SJSA1 (cell line): ENCODE results near the gene LRRC1. TPM values are rescaled to one million over a fixed set of nuclear protein-coding genes. Genes with fewer than 3 reads are reported as not detected.
"Not testable (repeated sequence)": the region's sequence is repeated elsewhere in the genome, so short reads cannot be mapped to it uniquely, and the experiment has no call there.

Experiments used
- DNase-seq, 2 experiments: peaks; one replicate each; pipeline ENCODE4 v3.0.0-alpha.2; 2015 to 2020; ENCODE audit warnings: low spot score in 2 of 2, low read depth in 1 of 2
- H3K27ac ChIP-seq: fragments of 250-450 bp; sonication (Bioruptor Pico); 2 replicates; pipeline ENCODE4 v1.5.1; 2020; ENCODE audit warnings: mild to moderate bottlenecking, moderate library complexity
- H3K27me3 ChIP-seq: fragments of 250-450 bp; sonication (Bioruptor Pico); replicated peaks from 2 replicates; pipeline ENCODE4 v1.5.1; 2020; ENCODE audit warnings: mild to moderate bottlenecking, moderate library complexity
- H3K36me3 ChIP-seq: fragments of 250-450 bp; sonication (Bioruptor Pico); 2 replicates; pipeline ENCODE4 v1.5.1; 2020; ENCODE audit warnings: mild to moderate bottlenecking
- H3K4me1 ChIP-seq: fragments of 250-450 bp; sonication (Bioruptor Pico); replicated peaks from 2 replicates; pipeline ENCODE4 v1.6.1; 2021; ENCODE audit warnings: mild to moderate bottlenecking
- H3K4me3 ChIP-seq: fragments of 250-450 bp; sonication (Bioruptor Pico); 2 replicates; pipeline ENCODE4 v1.5.1; 2020; ENCODE audit warnings: mild to moderate bottlenecking
- H3K9me3 ChIP-seq: fragments of 250-450 bp; sonication (Bioruptor Pico); replicated peaks from 2 replicates; pipeline ENCODE4 v1.5.1; 2020; ENCODE audit warnings: mild to moderate bottlenecking
- total RNA-seq: library from RNA; depleted of rRNA; stranded (reverse); fragments of >200 nt; shearing (Covaris generic); gene quantifications from 2 replicates; pipeline ENCODE4 v1.2.3, GENCODE V29; 2014

Gene LRRC1
- total RNA-seq, 1 experiment from 2014 or later: 16.4 TPM

DNA sequence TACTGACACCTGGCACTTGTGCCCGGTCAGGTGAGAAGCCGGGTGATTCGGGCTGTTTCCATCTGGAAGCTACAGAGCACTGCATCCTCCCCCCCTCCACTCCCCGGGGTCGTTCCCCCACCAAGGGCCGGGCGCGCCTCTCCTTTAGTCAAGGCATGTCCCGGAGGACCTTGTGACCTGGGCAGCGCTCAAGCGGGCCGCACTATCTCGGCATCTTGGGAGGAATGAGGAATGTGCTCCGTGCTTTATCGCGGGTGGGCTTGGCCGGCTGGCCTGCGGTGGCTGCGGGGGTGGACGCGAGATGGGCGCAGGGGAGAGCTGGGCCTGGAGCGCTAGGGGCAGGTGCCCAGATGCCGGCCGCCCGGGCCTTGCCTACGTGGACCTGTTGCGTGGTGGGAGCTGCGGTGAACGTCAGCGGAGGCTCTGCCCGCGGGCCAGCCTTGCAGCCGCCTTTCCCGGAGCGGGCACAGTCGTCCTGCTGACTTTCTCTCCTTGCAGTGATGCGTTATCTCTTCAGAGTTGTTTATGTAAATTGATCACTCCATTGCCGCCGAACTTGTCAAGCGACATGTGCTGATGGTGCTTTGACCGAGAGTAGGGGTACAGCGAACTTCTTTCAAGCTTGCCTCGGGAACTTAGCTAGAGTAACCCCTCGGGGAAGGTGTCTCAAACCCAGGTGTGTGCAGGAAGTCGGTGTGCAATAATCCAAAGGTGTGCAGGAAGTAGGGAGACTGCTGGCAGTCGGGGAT, 1.1 kb downstream of the LRRC1 start:
- Histone ChIP-seq H3K4me3 (peak overlapping the region; percentile 90), H3K36me3 (peaks cover 4% of the 10 kb centered on the region), H3K27me3 (no peaks in the 10 kb centered on the region), H3K4me1 (peaks cover 30% of the 10 kb centered on the region), H3K27ac (no peak overlapping the region), H3K9me3 (0 out of 2 replicates have a peak, but pooled peaks cover 3% of the 10 kb centered on the region)
- peak; percentile 36 to 47 for DNase-seq

DNA sequence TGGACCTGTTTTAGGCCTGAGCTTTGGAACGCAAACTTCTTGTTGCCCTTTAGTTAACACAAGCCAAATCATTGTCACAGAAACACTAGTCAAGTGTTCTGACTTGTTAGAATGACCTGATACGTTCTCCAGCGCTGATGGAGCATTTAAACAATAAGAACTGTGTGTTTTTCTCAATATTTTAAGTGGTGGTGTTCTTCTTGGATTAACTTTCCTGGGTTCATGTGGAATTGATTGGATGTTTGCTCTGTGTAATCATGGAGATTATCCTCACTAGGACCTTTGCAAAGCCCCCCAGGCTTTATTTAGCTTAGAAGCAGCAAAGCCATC, 1.6 kb downstream of the LRRC1 start:
- no peak for DNase-seq
- peaks cover 28% of the 10 kb centered on the region for H3K4me1 ChIP-seq

DNA sequence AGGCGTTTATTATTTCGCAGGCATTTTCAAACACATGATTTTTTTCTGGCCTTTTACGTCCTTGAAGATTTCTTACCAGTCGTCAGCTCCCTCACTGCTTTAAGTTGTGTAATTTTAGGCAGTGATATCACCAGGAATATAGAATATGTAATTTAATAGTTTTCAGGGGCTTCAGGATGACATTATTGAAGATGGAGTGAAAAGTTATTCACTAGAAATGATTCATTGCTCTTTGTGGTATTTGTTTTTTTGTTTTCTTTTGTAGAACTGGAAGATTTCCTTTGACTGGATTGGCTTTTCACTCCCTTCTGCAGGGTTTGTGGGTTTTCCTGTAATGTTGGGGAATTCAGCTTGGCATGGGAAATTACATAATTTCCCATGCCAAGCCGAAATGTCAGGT, 2.0 kb downstream of the LRRC1 start:
- Histone ChIP-seq H3K4me3 (no peak overlapping the region), H3K36me3 (peaks cover 4% of the 10 kb centered on the region), H3K9me3 (0 out of 2 replicates have a peak, but pooled peaks cover 3% of the 10 kb centered on the region), H3K4me1 (peaks cover 28% of the 10 kb centered on the region), H3K27ac (no peak overlapping the region), H3K27me3 (no peaks in the 10 kb centered on the region)
- peak in 1 of 2 experiments; percentile 11 for DNase-seq

More for the DNA sequence above, 1.6 kb downstream of the LRRC1 start:
- Histone ChIP-seq H3K9me3 (0 out of 2 replicates have a peak, but pooled peaks cover 3% of the 10 kb centered on the region), H3K27ac (no peak overlapping the region), H3K4me3 (peak overlapping the region; percentile 90), H3K27me3 (no peaks in the 10 kb centered on the region), H3K36me3 (peaks cover 4% of the 10 kb centered on the region)

DNA sequence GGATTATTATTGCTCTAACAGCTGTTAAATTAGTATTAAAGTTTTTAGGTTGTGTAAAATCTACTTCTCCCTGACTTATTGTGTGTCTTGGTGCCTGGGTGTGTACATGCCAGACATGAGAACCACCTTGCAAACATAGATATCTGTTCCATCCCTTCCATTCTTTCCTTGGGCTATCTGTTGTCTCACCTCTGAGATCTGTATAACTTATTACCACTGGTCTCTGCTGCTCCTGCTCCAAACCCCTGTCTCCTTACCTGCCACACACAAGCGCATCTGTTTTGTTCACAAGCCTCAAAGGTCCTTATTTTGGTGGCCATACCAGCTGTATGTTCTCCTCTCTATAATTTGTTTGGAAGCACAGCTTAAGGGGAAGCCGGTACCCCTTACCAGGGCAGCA, 2.5 kb downstream of the LRRC1 start:
- peaks cover 4% of the 10 kb centered on the region for H3K36me3 ChIP-seq
- peaks cover 33% of the 10 kb centered on the region for H3K4me1 ChIP-seq
- H3K4me3 ChIP-seq: no peak overlapping the region
- 0 out of 2 replicates have a peak, but pooled peaks cover 3% of the 10 kb centered on the region for H3K9me3 ChIP-seq
- DNase-seq: no peak
- no peak overlapping the region for H3K27ac ChIP-seq
- H3K27me3 ChIP-seq: no peaks in the 10 kb centered on the region

DNA sequence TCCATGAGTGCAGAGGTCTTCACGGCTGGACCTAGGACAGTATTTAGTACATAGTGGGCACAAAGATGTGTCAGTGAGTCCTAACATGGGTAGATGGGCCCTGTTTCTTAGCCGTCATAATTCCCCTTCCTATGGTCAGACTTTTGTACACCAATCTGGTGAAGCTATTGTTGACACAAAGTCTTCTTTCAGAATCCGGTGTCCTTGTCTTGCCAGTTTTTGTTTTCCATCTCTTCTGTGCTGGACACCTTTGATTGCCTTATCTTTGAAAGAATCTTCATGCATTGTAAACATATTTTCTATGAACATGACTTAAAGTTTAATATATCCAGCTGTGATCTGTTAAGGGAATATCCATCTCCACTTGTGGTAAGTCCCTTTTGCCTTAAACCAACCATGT, 4.5 kb downstream of the LRRC1 start:
- no peak for DNase-seq
- H3K27me3 ChIP-seq: no peaks in the 10 kb centered on the region
- H3K9me3 ChIP-seq: 0 out of 2 replicates have a peak, but pooled peaks cover 3% of the 10 kb centered on the region
- peaks cover 41% of the 10 kb centered on the region for H3K4me1 ChIP-seq
- H3K27ac ChIP-seq: no peak overlapping the region
- H3K4me3 ChIP-seq: no peak overlapping the region
- H3K36me3 ChIP-seq: peaks cover 4% of the 10 kb centered on the region

DNA sequence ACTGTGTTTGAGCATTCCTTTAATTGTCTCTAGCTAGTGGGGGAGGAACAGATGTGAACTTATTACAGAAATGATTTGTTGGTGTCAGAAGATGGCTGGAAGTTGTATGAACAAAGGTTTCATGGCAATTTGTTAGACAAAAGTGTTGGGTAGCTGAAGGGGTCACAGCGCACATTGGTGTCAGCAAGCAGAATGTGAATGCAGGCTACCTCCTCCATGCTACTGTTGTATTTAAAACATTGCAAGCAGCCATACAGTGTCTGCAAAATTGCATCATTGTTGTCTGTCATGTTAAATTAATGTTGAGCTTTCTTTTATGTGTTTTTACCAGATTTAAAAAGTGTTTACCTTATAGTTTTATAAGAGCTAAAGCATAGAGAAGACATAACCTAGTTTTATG, 6.2 kb downstream of the LRRC1 start:
- no peaks in the 10 kb centered on the region; the same call in 1 of the 2 replicates for H3K36me3 ChIP-seq
- peaks cover 37% of the 10 kb centered on the region for H3K4me1 ChIP-seq
- H3K9me3 ChIP-seq: no peaks in the 10 kb centered on the region
- no peak overlapping the region for H3K27ac ChIP-seq
- DNase-seq: no peak
- H3K27me3 ChIP-seq: no peaks in the 10 kb centered on the region
- no peak overlapping the region for H3K4me3 ChIP-seq

DNA sequence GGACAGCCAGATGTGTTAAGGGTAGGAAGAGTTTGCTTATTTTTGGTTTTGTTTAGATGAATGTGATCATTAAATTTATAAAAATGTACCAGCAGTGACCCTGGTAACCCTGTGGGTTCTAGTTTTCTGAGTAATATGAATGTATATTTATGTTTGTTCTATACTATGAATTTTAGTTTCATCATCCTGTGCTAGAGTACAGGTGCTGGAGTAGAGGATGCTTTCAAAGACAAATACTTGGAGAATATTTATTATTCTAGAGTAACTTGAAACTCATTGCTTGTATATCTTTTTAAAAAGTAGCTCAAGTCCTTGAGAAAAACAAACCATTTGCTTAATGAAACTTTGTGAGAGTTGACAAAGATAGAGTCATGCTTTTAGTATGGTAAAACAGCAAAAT, 7.8 kb downstream of the LRRC1 start:
- Histone ChIP-seq H3K4me3 (no peak overlapping the region), H3K9me3 (no peaks in the 10 kb centered on the region), H3K27me3 (no peaks in the 10 kb centered on the region), H3K27ac (peak overlapping the region; percentile 47), H3K36me3 (no peaks in the 10 kb centered on the region; the same call in 1 of the 2 replicates), H3K4me1 (peaks cover 22% of the 10 kb centered on the region)
- no peak for DNase-seq

DNA sequence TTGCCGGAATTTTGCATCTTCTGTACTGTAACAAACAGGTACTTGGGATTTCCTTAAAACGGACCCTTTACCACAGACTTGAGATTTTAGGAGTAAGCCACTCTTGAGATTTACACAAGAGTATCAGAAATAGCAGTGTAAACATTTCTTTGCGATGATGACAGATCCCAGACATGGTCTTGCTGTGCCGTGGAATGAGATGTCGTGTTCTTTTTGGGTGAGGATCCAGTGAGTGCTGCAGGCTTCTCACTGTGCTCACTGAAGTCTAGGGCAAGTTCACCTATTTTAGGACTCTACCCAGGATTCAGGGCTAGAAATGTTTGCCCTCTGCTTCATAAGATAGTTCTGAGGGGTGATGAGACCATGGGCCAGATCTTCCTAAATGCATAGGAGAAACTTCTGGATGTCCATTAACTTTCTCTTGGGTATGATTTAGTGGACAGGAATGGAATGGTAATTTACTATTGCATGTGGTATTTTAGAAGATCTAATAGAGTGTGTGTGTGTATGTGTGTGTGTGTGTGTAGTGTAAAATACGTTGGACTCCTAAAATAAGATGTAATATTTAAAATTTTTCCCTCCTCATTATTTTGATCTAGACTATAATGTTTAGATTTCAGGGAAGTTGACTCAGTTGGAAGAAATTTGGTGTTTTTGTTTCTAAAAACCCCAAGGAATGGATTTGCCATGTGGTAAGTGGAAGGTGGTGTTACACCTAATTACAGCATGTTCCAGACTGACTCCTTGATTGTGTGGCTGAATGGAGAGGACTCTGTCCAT, 8.5 kb downstream of the LRRC1 start:
- Histone ChIP-seq H3K36me3 (no peaks in the 10 kb centered on the region; the same call in 1 of the 2 replicates), H3K4me1 (peaks cover 22% of the 10 kb centered on the region), H3K9me3 (no peaks in the 10 kb centered on the region), H3K4me3 (no peak overlapping the region), H3K27ac (peak overlapping the region; percentile 47), H3K27me3 (no peaks in the 10 kb centered on the region)
- DNase-seq: peak in 1 of 2 experiments; percentile 63

DNA sequence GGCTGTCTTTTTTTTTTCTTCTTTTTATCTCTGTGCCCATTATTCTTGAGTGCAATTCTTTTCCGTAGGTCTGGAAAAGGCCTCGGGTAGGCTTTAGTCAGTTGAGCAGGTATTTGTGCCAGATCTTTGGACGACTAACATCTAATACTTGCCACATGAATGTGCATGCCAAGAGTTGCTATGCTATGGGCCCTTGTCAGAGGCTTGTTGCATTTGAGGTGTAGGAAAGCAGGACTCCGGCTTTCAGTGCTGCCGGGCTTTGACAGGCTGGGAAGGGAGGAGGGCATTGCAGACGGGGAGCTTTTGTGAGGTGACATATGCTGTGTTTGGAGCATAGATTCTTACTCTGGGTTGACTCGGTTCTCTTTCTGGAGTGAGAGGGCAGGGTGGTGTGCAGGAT, 10.2 kb downstream of the LRRC1 start:
- H3K27me3 ChIP-seq: no peaks in the 10 kb centered on the region
- DNase-seq: no peak
- H3K4me1 ChIP-seq: peaks cover 22% of the 10 kb centered on the region
- H3K27ac ChIP-seq: no peak overlapping the region
- H3K36me3 ChIP-seq: no peaks in the 10 kb centered on the region
- no peaks in the 10 kb centered on the region for H3K9me3 ChIP-seq
- H3K4me3 ChIP-seq: no peak overlapping the region

DNA sequence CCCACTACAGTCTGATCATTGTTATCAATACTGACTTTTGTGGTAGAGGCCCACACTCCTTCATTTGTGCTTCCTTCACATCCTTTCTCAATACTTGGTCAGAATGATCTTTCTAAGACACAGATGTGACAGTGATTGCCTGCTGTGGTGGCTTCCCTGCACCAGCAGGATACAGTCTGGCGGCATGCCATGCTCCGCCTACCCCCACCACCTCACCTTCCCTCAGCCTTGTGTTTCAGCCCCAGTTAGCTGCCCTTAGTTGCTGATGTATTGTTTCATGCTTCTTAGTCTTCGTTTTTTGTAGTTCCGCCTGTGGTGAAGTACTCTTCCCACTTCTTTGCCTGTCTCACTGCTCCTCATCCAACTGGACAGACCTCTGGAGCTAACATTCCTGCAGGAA, 10.9 kb downstream of the LRRC1 start:
- peaks cover 22% of the 10 kb centered on the region for H3K4me1 ChIP-seq
- no peak overlapping the region for H3K27ac ChIP-seq
- H3K27me3 ChIP-seq: no peaks in the 10 kb centered on the region
- no peak for DNase-seq
- no peaks in the 10 kb centered on the region for H3K9me3 ChIP-seq
- no peak overlapping the region for H3K4me3 ChIP-seq
- no peaks in the 10 kb centered on the region for H3K36me3 ChIP-seq

DNA sequence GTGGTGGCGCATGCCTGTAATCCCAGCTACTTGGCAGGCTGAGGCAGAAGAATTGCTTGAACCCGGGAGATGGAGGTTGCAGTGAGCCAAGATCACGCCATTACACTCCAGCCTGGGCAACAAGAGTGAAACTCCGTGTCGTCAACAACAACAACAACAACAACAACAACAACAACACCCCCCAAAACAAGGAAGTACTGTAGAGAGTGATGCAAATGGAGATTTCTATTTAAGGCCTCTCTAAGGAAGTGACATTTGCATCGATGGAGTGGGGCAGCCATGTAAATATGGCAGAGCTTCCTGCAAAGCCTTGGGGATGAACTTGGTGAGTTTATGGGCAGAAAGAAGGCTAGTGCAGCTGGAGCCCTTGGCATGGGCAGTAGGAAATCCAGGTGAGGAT, 12.8 kb downstream of the LRRC1 start:
- H3K36me3 ChIP-seq, H3K27ac ChIP-seq, DNase-seq, H3K27me3 ChIP-seq, H3K9me3 ChIP-seq, H3K4me3 ChIP-seq: not testable (repeated sequence)
- peaks cover 14% of the 10 kb centered on the region for H3K4me1 ChIP-seq

DNA sequence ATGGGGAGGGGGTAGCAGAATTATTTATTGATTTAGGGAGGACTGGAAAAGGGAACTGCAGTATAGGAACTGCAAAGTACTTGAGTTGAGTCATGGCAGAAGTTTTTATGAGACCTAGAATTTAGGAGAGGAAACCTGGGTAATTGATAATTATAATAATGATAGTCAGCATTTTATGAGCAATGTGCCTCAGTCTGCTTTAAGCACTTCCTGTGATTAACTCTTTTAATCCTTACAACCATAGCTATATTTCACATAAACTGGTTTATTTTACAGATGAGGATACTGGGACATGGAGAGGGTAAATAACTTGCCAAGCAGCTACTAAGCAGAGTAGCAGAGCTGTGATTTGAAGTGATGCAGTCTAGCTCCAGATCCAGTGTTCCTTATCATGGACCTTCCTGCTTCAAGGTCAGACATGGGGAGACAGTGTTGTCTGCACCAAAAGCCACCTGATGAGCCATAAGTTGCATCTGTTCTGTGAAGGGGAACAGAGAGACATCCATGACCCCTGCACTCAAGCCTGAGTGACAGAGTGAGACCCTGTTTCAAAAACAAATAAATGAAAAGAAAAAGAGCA, 13.6 kb downstream of the LRRC1 start:
- peaks cover 6% of the 10 kb centered on the region for H3K4me1 ChIP-seq
- H3K9me3 ChIP-seq: no peaks in the 10 kb centered on the region
- no peaks in the 10 kb centered on the region for H3K27me3 ChIP-seq
- no peak overlapping the region for H3K4me3 ChIP-seq
- H3K36me3 ChIP-seq: no peaks in the 10 kb centered on the region
- no peak overlapping the region for H3K27ac ChIP-seq
- DNase-seq: no peak

DNA sequence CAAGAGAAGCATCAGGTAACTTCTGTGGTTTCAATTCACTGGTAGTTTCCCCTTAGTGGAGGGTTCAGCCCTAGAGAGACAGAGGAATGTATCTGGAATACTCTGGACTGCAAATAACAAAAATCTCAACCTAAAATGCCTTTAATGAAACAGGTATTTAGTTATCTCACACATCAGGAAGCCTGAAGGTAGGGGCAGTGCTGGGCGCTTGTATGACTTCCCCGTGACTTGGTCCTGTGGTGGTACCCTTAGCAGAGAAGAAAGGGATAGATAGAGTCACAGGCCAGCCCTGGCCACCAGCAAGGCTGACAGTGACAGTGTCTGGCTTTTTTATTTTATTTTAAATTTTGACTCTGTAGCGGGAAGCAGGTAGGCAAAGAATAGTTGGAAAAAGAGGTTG, 14.9 kb downstream of the LRRC1 start:
- no peak for DNase-seq
- H3K4me1 ChIP-seq: no peaks in the 10 kb centered on the region
- H3K36me3 ChIP-seq: no peaks in the 10 kb centered on the region
- no peak overlapping the region for H3K27ac ChIP-seq
- no peak overlapping the region for H3K4me3 ChIP-seq
- H3K27me3 ChIP-seq: no peaks in the 10 kb centered on the region
- no peaks in the 10 kb centered on the region for H3K9me3 ChIP-seq

DNA sequence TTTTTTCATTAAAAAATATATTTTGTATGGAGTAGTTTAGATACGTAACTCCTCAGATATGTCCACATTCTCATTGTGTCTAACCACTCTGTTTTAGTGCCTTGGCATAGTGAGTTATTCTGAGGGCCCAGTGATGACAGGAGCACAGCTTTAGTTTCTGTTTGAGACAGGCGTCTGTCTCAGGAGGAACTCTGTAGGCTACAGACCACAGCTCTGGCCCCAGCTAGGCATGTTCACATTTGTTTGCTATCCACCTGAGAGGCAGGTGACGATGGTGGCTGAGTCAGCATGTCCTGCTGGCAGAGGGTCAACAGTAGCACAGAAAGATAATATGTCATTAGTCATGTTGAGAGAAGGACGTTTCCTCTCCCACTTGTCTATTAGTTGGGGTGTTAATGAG, 16.3 kb downstream of the LRRC1 start:
- no peaks in the 10 kb centered on the region for H3K9me3 ChIP-seq
- no peak for DNase-seq
- no peak overlapping the region for H3K27ac ChIP-seq
- H3K4me3 ChIP-seq: no peak overlapping the region
- no peaks in the 10 kb centered on the region for H3K36me3 ChIP-seq
- H3K4me1 ChIP-seq: peaks cover 10% of the 10 kb centered on the region
- H3K27me3 ChIP-seq: no peaks in the 10 kb centered on the region
